Activated CD4-positive, alpha-beta memory T cell treated with anti-CD3 and anti-CD28 coated beads, Interleukin-2, amount 10 ng/mL, durations not matched to agents 7 days and 5 days (primary cell): Measurements from ENCODE around the gene UBR3. TPM values are rescaled to one million over a fixed set of nuclear protein-coding genes. Genes with fewer than 3 reads are reported as not detected.

ENCODE experiments used
- CTCF ChIA-PET: fragments of 350-600 bp; sonication (Branson Sonifier 250); formaldehyde crosslinking; loops from one replicate; lab custom pipeline; 2021; ENCODE audit warnings: antibody characterized with exemption, inconsistent platforms; lab: Charles Lee
- POLR2A ChIA-PET: fragments of 350-600 bp; sonication (Branson Sonifier 250); formaldehyde crosslinking; loops from one replicate; lab custom pipeline; 2021; ENCODE audit warnings: antibody characterized with exemption; lab: Charles Lee
- DNase-seq: peaks from one replicate; pipeline ENCODE4 v3.0.0-alpha.2; 2020
- H3K27ac Mint-ChIP-seq: one replicate; pipeline ENCODE4 v1.8.0; 2021; ENCODE audit warnings: mild to moderate bottlenecking, mixed read lengths
- H3K27me3 Mint-ChIP-seq: one replicate; pipeline ENCODE4 v1.8.0; 2021; ENCODE audit warnings: mixed read lengths
- H3K36me3 Mint-ChIP-seq: one replicate; pipeline ENCODE4 v1.8.0; 2021; ENCODE audit warnings: low read depth, mixed read lengths
- H3K4me1 Mint-ChIP-seq: one replicate; pipeline ENCODE4 v1.8.0; 2021; ENCODE audit warnings: mixed read lengths
- H3K4me3 Mint-ChIP-seq: one replicate; pipeline ENCODE4 v1.8.0; 2021; ENCODE audit warnings: mild to moderate bottlenecking, mixed read lengths
- H3K9me3 Mint-ChIP-seq: one replicate; pipeline ENCODE4 v1.8.0; 2021; ENCODE audit warnings: mixed read lengths
- total RNA-seq, 2 experiments: library from RNA; stranded (reverse); gene quantifications; one replicate each; pipeline ENCODE4 v1.2.3, GENCODE V29; 2021

UBR3 gene
- total RNA-seq, 2 experiments from 2014 or later: 19.7 to 19.8 TPM

DNA sequence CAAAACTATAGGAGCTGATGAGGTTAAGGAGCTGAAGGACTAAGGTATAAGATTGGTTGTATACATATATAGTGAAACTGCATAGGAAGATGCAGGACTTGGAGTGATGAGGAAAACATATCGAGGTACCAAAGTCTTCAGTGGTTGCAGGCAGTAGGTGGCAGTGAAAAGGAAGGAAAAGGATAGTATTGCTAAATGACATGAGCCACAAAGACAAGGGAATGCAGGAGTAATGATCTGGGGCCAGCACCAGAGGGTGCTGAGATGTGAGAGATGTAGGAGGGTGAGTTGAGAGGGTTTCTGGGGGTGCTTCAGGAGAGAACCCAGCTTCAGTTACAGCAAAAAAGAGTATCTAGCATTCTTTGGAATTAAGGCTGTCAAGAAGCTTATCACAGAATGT is 178.4 kb downstream of the UBR3 start:
- DNase-seq: no peak
- Mint-ChIP-seq H3K27me3 (no peaks in the 10 kb centered on the region), H3K9me3 (no peaks in the 10 kb centered on the region), H3K27ac (no peak overlapping the region), H3K36me3 (peaks cover 23% of the 10 kb centered on the region), H3K4me1 (peaks cover 7% of the 10 kb centered on the region), H3K4me3 (no peak overlapping the region)
- CTCF ChIA-PET: no interaction called here
- POLR2A ChIA-PET: no interaction called here

DNA sequence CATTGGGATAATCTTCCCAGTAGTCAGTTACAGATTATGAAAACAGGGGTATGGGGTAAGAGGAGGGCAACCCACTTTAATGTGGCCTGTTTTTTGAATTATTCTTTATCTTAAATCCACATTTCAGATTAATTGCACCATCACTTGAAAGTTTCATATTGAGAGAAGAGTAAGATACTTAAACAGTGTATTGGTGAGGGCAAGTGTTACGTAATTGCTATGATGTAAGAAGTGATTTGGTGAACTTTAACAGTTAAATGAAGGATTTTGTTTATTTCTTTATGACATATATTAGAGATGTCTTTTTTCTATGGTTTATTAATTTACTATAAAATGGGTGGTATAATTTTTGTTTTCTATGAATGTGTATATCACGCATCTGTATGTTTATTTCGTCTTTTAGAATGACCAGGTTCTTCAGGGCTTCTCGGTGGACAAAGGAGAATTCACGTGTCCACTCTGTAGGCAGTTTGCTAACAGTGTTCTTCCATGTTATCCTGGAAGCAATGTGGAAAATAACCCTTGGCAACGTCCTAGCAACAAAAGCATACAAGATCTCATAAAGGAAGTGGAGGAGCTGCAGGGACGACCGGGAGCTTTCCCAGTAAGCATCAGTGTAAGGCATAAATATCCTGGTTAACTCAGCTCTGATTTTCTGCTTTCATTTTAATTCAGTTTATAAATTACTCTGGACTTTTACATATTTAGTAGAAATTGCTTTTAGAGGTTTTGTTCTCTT is 179.5 kb downstream of the UBR3 start:
- no peaks in the 10 kb centered on the region for H3K9me3 Mint-ChIP-seq
- H3K27me3 Mint-ChIP-seq: no peaks in the 10 kb centered on the region
- peaks cover 19% of the 10 kb centered on the region for H3K36me3 Mint-ChIP-seq
- peaks cover 6% of the 10 kb centered on the region for H3K4me1 Mint-ChIP-seq
- POLR2A ChIA-PET: no interaction called here
- no peak overlapping the region for H3K27ac Mint-ChIP-seq
- CTCF ChIA-PET: no interaction called here
- no peak overlapping the region for H3K4me3 Mint-ChIP-seq
- no peak for DNase-seq

- POLR2A ChIA-PET: no interaction called here
- Mint-ChIP-seq H3K4me3 (no peak overlapping the region), H3K4me1 (no peaks in the 10 kb centered on the region), H3K27me3 (no peaks in the 10 kb centered on the region), H3K9me3 (no peaks in the 10 kb centered on the region), H3K36me3 (peaks cover 2% of the 10 kb centered on the region), H3K27ac (no peak overlapping the region)
- no peak for DNase-seq
- CTCF ChIA-PET: no interaction called here
These were observed 182.0 kb downstream of the UBR3 start for GRCh38 chr2:170009209-170009608.

GRCh38 chr2:170012773-170013172 is 185.5 kb downstream of the UBR3 start:
- POLR2A ChIA-PET: no interaction called here
- no peaks in the 10 kb centered on the region for H3K4me1 Mint-ChIP-seq
- H3K36me3 Mint-ChIP-seq: no peaks in the 10 kb centered on the region
- H3K9me3 Mint-ChIP-seq: no peaks in the 10 kb centered on the region
- H3K4me3 Mint-ChIP-seq: no peak overlapping the region
- DNase-seq: no peak
- CTCF ChIA-PET: no interaction called here
- no peak overlapping the region for H3K27ac Mint-ChIP-seq
- no peaks in the 10 kb centered on the region for H3K27me3 Mint-ChIP-seq

DNA sequence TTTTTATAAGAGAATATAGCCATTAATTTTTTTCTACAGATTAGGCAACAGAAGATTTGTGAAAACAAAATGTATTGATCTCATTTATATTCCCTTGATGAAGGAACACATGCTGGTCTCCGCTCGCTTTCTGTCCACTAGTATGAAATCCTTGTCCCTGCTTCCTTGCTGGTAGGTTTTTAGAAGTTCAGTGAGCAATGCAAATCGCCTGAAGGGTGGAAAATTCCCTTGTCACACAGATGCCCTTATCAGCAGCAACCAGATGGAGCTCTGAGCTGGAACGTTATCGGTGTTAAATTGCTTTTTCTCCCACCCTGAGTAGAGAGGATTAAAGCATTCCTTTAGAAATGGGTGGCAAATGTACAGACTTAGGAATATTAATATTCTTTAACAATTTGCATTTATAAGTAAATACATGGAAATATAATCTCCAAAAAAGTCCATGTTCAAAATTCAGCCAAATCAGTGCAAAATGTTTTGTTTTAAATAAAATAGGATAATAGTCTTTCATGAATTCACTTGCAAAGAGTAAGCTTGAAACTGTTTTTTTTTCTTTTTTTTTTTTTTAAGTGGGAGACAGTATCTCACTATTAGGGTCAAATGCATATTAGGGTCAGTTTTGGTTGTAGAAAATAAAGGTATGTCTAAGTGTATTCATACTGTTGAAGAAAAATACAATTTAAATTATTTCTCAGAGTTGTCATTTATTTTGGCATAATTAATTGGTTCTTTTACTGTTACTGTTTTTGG is 186.7 kb downstream of the UBR3 start:
- POLR2A ChIA-PET: no interaction called here

GRCh38 chr2:170014769-170015168 is 187.5 kb downstream of the UBR3 start:
- DNase-seq: no peak
- no peaks in the 10 kb centered on the region for H3K4me1 Mint-ChIP-seq
- ChIA-PET POLR2A (no interaction called here), CTCF (no interaction called here)
- no peaks in the 10 kb centered on the region for H3K36me3 Mint-ChIP-seq
- H3K27me3 Mint-ChIP-seq: no peaks in the 10 kb centered on the region
- no peak overlapping the region for H3K27ac Mint-ChIP-seq
- no peak overlapping the region for H3K4me3 Mint-ChIP-seq
- H3K9me3 Mint-ChIP-seq: no peaks in the 10 kb centered on the region

More for the DNA sequence above, 186.7 kb downstream of the UBR3 start:
- H3K27ac Mint-ChIP-seq: no peak overlapping the region
- H3K36me3 Mint-ChIP-seq: no peaks in the 10 kb centered on the region
- no peaks in the 10 kb centered on the region for H3K9me3 Mint-ChIP-seq
- H3K27me3 Mint-ChIP-seq: no peaks in the 10 kb centered on the region
- no peak for DNase-seq
- no peaks in the 10 kb centered on the region for H3K4me1 Mint-ChIP-seq
- CTCF ChIA-PET: no interaction called here
- H3K4me3 Mint-ChIP-seq: no peak overlapping the region

GRCh38 chr2:170017860-170018532 is 190.7 kb downstream of the UBR3 start:
- Mint-ChIP-seq H3K4me1 (no peaks in the 10 kb centered on the region), H3K27me3 (no peaks in the 10 kb centered on the region), H3K4me3 (no peak overlapping the region), H3K36me3 (peaks cover 4% of the 10 kb centered on the region), H3K27ac (no peak overlapping the region), H3K9me3 (no peaks in the 10 kb centered on the region)
- DNase-seq: no peak
- CTCF ChIA-PET: no interaction called here
- POLR2A ChIA-PET: no interaction called here

GRCh38 chr2:170019060-170019805 is 192.0 kb downstream of the UBR3 start:
- no peaks in the 10 kb centered on the region for H3K9me3 Mint-ChIP-seq
- no peaks in the 10 kb centered on the region for H3K4me1 Mint-ChIP-seq
- no peak for DNase-seq
- no peak overlapping the region for H3K27ac Mint-ChIP-seq
- ChIA-PET POLR2A (no interaction called here), CTCF (no interaction called here)
- H3K4me3 Mint-ChIP-seq: no peak overlapping the region
- peaks cover 6% of the 10 kb centered on the region for H3K36me3 Mint-ChIP-seq
- no peaks in the 10 kb centered on the region for H3K27me3 Mint-ChIP-seq

DNA sequence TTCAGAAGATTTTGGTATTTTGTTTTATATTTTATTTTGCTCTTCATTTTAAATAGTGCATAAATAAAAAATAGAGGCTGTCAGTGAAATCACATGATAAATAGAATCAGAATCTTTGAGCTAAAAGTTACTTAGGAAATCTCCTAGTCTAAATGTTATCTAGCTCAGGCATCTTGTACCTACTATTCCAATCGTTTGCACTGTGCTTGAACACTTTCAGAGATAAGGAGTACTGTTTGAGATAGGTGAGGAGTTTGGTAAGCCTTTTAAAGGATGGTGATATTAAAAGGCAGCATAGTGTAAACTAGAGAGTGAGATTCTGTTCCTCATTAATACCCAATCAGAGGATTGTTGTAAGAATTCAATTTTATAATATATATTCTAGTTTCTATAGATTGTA is 193.5 kb downstream of the UBR3 start:
- no peak overlapping the region for H3K27ac Mint-ChIP-seq
- ChIA-PET CTCF (no interaction called here), POLR2A (no interaction called here)
- H3K9me3 Mint-ChIP-seq: no peaks in the 10 kb centered on the region
- no peaks in the 10 kb centered on the region for H3K4me1 Mint-ChIP-seq
- DNase-seq: no peak
- peaks cover 6% of the 10 kb centered on the region for H3K36me3 Mint-ChIP-seq
- no peak overlapping the region for H3K4me3 Mint-ChIP-seq
- H3K27me3 Mint-ChIP-seq: no peaks in the 10 kb centered on the region

- H3K4me3 Mint-ChIP-seq: no peak overlapping the region
- ChIA-PET CTCF (no interaction called here), POLR2A (no interaction called here)
- H3K4me1 Mint-ChIP-seq: no peaks in the 10 kb centered on the region
- peaks cover 6% of the 10 kb centered on the region for H3K36me3 Mint-ChIP-seq
- no peak overlapping the region for H3K27ac Mint-ChIP-seq
- no peak for DNase-seq
- H3K27me3 Mint-ChIP-seq: no peaks in the 10 kb centered on the region
- H3K9me3 Mint-ChIP-seq: no peaks in the 10 kb centered on the region
These were observed 195.4 kb downstream of the UBR3 start for GRCh38 chr2:170022692-170023091.

DNA sequence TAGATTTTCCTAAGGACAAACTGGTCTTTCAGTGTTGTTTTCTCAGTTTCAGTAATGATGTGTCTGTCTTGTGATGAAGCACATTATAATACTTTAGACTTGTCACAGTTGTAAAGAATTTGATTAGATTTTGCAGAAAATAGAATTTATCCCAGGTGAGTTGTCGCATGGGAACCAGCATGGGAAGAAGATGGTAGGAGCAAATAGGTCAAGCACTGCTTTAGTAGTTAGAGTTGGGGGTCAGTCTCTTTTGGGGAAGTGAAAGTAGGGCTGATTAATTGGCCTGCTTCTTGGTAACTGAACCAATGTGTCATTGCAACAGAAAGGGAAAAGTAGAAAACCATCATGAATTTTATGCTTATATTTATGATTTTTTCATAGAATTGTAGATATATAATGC is 197.5 kb downstream of the UBR3 start:
- peaks cover 6% of the 10 kb centered on the region for H3K36me3 Mint-ChIP-seq
- H3K27me3 Mint-ChIP-seq: no peaks in the 10 kb centered on the region
- ChIA-PET CTCF (no interaction called here), POLR2A (no interaction called here)
- DNase-seq: no peak
- H3K4me3 Mint-ChIP-seq: no peak overlapping the region
- no peaks in the 10 kb centered on the region for H3K9me3 Mint-ChIP-seq
- no peak overlapping the region for H3K27ac Mint-ChIP-seq
- no peaks in the 10 kb centered on the region for H3K4me1 Mint-ChIP-seq

DNA sequence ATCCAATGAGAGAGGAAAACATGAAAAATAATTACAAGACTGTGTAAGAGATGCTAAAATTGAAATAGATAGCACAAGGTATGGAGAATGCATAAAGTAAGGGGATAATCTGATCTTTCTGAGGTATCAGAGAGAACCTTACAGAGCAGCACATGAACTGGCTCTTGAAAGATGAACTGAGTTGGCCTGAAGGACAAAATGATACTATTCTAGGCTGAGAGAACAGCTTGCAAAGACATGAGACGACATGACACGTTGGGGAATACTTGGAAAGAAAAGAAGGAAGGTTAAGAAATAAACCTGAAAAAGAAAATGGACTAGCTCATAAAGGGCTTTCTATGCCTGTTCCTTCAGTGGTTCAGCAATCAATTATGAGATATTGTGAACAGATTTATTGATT is 198.0 kb downstream of the UBR3 start:
- ChIA-PET POLR2A (no interaction called here), CTCF (interaction anchor here (0.5 kb wide), 1 partner anchor 132 kb away, joined by 3 read pairs; no protein-coding TSS in a partner anchor)
- H3K4me3 Mint-ChIP-seq: no peak overlapping the region
- no peak for DNase-seq
- no peak overlapping the region for H3K27ac Mint-ChIP-seq
- no peaks in the 10 kb centered on the region for H3K4me1 Mint-ChIP-seq
- H3K36me3 Mint-ChIP-seq: peaks cover 9% of the 10 kb centered on the region
- H3K9me3 Mint-ChIP-seq: no peaks in the 10 kb centered on the region
- H3K27me3 Mint-ChIP-seq: no peaks in the 10 kb centered on the region

- no peaks in the 10 kb centered on the region for H3K4me1 Mint-ChIP-seq
- H3K27me3 Mint-ChIP-seq: no peaks in the 10 kb centered on the region
- no peak overlapping the region for H3K4me3 Mint-ChIP-seq
- no peak overlapping the region for H3K27ac Mint-ChIP-seq
- DNase-seq: no peak
- H3K9me3 Mint-ChIP-seq: no peaks in the 10 kb centered on the region
- H3K36me3 Mint-ChIP-seq: peaks cover 9% of the 10 kb centered on the region
- ChIA-PET POLR2A (no interaction called here), CTCF (no interaction called here)
These were observed 199.1 kb downstream of the UBR3 start for GRCh38 chr2:170026361-170026760.
